Spleen (tissue), 11 donors: ENCODE measurements around the gene IQCC. TPM values are rescaled to one million over a fixed set of nuclear protein-coding genes. Genes with fewer than 3 reads are reported as not detected.

Experiments
- DNase-seq: peaks from one replicate; pipeline ENCODE4 v3.0.0-alpha.2; 2020
- H3K27ac ChIP-seq, 8 donors: fragments of 200-600 bp; sonication (generic) in 7 of 8; 1 replicate in 4 of 8; 2 replicates in 4 of 8; pipeline versions ENCODE4 v1.5.0 to v1.8.0; 2016 to 2021; ENCODE audit warnings: inconsistent platforms in 4 of 8, mild to moderate bottlenecking in 4 of 8, moderate library complexity in 1 of 8
- H3K27me3 ChIP-seq, 7 donors: fragments of 200-600 bp; sonication (generic) in 6 of 7; replicated peaks in 1 of 7; 1 replicate in 4 of 7; 2 replicates in 3 of 7; pipeline versions ENCODE4 v1.5.0 to v1.8.0; 2016 to 2021; ENCODE audit warnings: inconsistent platforms in 3 of 7, mild to moderate bottlenecking in 1 of 7
- H3K36me3 ChIP-seq, 6 donors: fragments of 200-600 bp; sonication (generic) in 5 of 6; 1 replicate in 4 of 6; 2 replicates in 2 of 6; pipeline versions ENCODE4 v1.5.0 to v1.8.0; 2016 to 2021; ENCODE audit warnings: inconsistent platforms in 2 of 6
- H3K4me1 ChIP-seq, 6 donors: fragments of 200-600 bp; sonication (generic) in 5 of 6; 1 replicate in 3 of 6; 2 replicates in 3 of 6; pipeline versions ENCODE4 v1.5.0 to v1.8.0; 2016 to 2021; ENCODE audit warnings: inconsistent platforms in 3 of 6
- H3K4me3 ChIP-seq, 8 donors: fragments of 200-600 bp; sonication (generic) in 7 of 8; 1 replicate in 4 of 8; 2 replicates in 4 of 8; pipeline versions ENCODE4 v1.5.0 to v1.8.0; 2016 to 2021; ENCODE audit warnings: inconsistent platforms in 4 of 8, mild to moderate bottlenecking in 4 of 8, moderate library complexity in 2 of 8
- H3K9me3 ChIP-seq, 8 donors: fragments of 200-600 bp; sonication (generic) in 7 of 8; 1 replicate in 4 of 8; 2 replicates in 4 of 8; pipeline versions ENCODE4 v1.5.0 to v1.8.0; 2016 to 2021; ENCODE audit warnings: inconsistent platforms in 4 of 8
- POLR2A ChIP-seq, 3 donors: fragments of 450-650 bp; IDR thresholded peaks; one replicate each; pipeline ENCODE4 v1.5.1; 2017; ENCODE audit warnings: antibody characterized with exemption in 3 of 3, mild to moderate bottlenecking in 1 of 3
- POLR2AphosphoS5 ChIP-seq, 3 donors: sonication (generic); formaldehyde crosslinking; IDR thresholded peaks; one replicate each; pipeline ENCODE4 v1.5.1; 2017; ENCODE audit warnings: antibody characterized with exemption in 3 of 3
- WGBS, 5 donors: extraction: QIAGEN DNeasy Blood & Tissue Kit in 3 of 5; methylation state at CpG; one replicate each; pipeline versions ENCODE4 v1.1.5 to v1.1.7; 2013 to 2018; 5-methylcytosine and 5-hydroxymethylcytosine counted together
- intact Hi-C: fragments of 100-400 bp; cut with DNase I; formaldehyde crosslinking; loops from one replicate; pipeline ENCODE4 v1.15.0; 2023; ENCODE audit warnings: low total_unique reads
- polyA plus RNA-seq, 3 donors: library from polyadenylated mRNA; stranded (reverse); fragments of 200-250 nt; gene quantifications; one replicate each; pipeline ENCODE4 v1.2.1, GENCODE V29; 2013
- total RNA-seq, 7 donors: library from RNA; depleted of rRNA in 3 of 7; stranded (reverse); fragments of >200 nt in 3 of 7; fragmentation: NEBNext Ultra II Directional in 4 of 7; extraction: Animal tissue kit (Norgen Biotek cat#: 25700) in 4 of 7; gene quantifications; one replicate each; pipeline versions ENCODE4 v1.1.0 to v1.2.1, GENCODE V29; 2016 to 2021
- TF ChIP-seq, protein P1 (sequence below), 11 experiments: fragments of 200-600 bp in 7 of 11; fragments of 450-650 bp in 4 of 11; sonication (generic) in 4 of 11; IDR thresholded peaks in 8 of 11; conservative IDR thresholded peaks in 3 of 11; 1 replicate in 7 of 11; 2 replicates in 4 of 11; pipeline versions ENCODE4 v1.4.0 to v1.8.0; 2016 to 2021; ENCODE audit warnings: antibody characterized with exemption in 11 of 11, inconsistent platforms in 4 of 11, mild to moderate bottlenecking in 1 of 11
- donor health status: healthy with polysubstance abuse.
- donor health status: DM: no; HTN: no; CAD: no; lungs with moderate emphysema.
- donor health status: DM: no; HTN: no; CAD: no.
- donor health status: Bipolar disorder and iron deficiency.
- donor health status: healthy.
- donor health status: DM: no; HTN: no; CAD: no.
- donor health status: DM: yes; HTN: yes; CAD: no.

IQCC gene
- total and polyA plus RNA-seq, 10 donors = 1.2 to 2.4 (median 1.7) TPM

DNA sequence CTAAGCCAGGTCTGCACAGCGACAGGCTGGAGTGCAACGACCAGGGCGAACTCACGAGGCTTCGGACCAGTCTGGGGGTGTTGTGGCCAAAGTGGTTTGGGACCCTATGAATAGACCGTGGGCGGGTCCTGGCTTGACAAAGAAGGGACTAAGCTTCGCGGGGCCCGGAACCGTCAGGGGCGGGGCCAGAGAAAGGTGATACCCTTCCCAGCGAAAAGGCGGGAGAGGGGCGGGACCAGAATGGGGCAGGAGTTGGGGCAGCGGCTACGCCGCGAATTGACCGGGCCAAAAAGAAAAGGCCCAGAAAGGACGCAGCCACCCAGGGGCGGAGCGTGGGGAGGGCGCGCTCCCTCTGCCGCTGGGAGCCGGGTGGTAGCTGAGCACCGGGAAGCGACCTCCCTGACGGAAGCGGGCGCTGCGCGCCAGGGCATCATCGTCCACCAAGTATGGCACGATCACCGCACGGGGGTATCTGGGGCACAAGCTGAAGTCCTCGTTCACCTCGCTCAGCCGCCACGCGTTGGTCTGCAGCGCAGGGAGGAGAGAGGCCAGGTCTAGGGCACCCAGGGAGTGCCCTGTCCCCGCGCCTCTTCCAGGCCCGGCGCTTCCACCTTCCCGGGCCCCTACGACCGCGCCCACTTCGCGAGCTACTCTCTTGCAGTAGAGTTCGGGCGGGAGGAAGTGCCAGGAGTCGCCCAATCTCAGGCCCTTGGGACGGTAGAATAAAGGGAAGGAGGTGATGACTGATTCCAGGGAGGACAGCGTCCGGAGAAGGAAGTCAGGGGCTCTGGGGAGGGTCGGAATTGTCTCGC is 34.9 kb downstream of the IQCC start:
- no peak for TF ChIP-seq POLR2A (IDR thresholded peaks at IDR 0.05)
- peak; percentile 78 to 85 (median 82) for TF ChIP-seq POLR2AphosphoS5 (IDR thresholded peaks at IDR 0.05)
- TF ChIP-seq, protein P1, sequence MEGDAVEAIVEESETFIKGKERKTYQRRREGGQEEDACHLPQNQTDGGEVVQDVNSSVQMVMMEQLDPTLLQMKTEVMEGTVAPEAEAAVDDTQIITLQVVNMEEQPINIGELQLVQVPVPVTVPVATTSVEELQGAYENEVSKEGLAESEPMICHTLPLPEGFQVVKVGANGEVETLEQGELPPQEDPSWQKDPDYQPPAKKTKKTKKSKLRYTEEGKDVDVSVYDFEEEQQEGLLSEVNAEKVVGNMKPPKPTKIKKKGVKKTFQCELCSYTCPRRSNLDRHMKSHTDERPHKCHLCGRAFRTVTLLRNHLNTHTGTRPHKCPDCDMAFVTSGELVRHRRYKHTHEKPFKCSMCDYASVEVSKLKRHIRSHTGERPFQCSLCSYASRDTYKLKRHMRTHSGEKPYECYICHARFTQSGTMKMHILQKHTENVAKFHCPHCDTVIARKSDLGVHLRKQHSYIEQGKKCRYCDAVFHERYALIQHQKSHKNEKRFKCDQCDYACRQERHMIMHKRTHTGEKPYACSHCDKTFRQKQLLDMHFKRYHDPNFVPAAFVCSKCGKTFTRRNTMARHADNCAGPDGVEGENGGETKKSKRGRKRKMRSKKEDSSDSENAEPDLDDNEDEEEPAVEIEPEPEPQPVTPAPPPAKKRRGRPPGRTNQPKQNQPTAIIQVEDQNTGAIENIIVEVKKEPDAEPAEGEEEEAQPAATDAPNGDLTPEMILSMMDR (IDR thresholded peaks at IDR 0.05 in 8 of 11, conservative IDR thresholded peaks at IDR 0.05 in 3 of 11) = peak in 8 of 11 experiments; percentile 6 to 59 (median 28)
- Histone ChIP-seq H3K27me3 (peaks cover 0 to 22% (median 0%) of the 10 kb centered on the region in 7 donors), H3K9me3 (no peaks in the 10 kb centered on the region), H3K36me3 (no peaks in the 10 kb centered on the region), H3K27ac (peak overlapping the region; percentile 59 to 83 (median 76)), H3K4me1 (peaks cover 7 to 43% (median 34%) of the 10 kb centered on the region in 6 donors), H3K4me3 (peak overlapping the region; percentile 40 to 86 (median 66))
- peak; percentile 88 for DNase-seq
- WGBS, 5 donors = 4 to 8% (median 6%) methylated on average over 47 to 62 of the region's 62 CpGs
- intact Hi-C loops = no loop called here

DNA sequence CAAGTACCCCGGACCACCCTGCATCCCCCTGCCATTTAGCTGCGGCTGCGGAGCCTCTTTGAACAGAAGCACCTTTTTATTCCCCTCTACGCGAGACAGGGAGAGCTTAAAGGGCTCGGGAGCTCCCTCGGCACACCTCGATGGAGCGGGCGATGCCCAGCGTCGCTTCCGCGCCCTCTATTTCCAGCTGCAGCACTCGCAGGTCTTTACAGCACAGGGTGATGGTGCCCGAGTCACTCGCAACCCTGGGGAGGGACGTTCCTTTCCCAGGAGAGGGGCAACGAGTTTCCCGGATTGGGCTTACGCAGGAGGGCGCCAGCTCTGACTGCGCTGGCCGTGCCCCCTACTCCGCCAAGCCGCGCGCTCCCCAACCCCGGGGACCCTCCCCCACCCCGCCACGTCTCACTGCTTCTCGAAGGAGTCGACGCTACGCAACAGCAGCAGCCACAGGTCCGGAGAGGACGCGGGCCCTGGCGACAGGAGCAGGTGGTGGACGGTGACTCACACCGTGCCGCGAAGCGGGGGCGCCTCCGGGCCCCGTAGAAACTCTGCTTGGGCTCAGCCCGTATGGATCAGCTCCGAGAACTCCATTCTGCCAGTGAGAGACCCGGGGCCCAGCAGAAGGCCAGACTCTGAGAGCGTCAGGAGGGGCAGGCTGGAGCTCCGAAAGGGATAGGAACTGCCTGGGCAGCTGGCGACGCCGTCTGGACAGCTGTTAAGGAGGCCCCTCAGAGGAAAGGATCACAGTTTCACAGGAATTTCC is 35.7 kb downstream of the IQCC start:
- Histone ChIP-seq H3K4me1 (peaks cover 7 to 43% (median 34%) of the 10 kb centered on the region in 6 donors), H3K4me3 (peak overlapping the region; percentile 40 to 86 (median 66)), H3K27me3 (peaks cover 0 to 22% (median 0%) of the 10 kb centered on the region in 7 donors), H3K27ac (peak overlapping the region; percentile 59 to 83 (median 76)), H3K9me3 (no peaks in the 10 kb centered on the region), H3K36me3 (no peaks in the 10 kb centered on the region)
- TF ChIP-seq POLR2A (IDR thresholded peaks at IDR 0.05) = no peak
- TF ChIP-seq, protein P1 (IDR thresholded peaks at IDR 0.05 in 8 of 11, conservative IDR thresholded peaks at IDR 0.05 in 3 of 11) = peak in 1 of 11 experiments; percentile 1
- peak in 2 of 3 donors; percentile 44 to 49 for TF ChIP-seq POLR2AphosphoS5 (IDR thresholded peaks at IDR 0.05)
- DNase-seq = peak; percentile 85
- WGBS, 5 donors = 2 to 4% (median 2%) methylated on average over 32 to 55 of the region's 55 CpGs
- intact Hi-C loops = no loop called here

DNA sequence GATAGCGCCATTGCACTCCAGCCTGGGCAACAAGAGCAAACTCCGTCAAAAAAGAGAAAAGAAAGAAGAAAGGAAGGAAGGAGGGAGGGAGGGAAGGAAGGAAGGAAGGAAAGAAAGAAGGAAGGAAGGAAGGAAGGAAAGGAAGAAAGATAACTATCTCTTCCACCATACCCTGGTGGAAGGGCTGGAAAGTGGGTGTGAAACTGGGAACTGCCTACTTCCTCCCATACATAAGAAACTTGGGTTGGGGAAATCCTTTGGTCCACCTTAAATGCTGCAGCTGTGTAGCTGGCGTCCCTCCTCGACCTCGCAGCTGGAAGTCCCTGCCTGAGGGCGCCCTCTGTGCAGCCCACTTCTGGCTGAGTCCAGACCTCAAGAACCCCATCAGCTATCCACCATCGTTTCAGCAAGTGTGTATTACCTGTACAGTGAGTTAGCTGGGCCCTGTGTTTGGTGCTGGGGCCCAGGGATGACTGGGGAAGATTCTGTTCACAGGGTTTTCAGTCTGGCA is 36.9 kb downstream of the IQCC start:
- H3K36me3 ChIP-seq = no peaks in the 10 kb centered on the region
- no peak for TF ChIP-seq POLR2A (IDR thresholded peaks at IDR 0.05)
- TF ChIP-seq, protein P1 (IDR thresholded peaks at IDR 0.05 in 8 of 11, conservative IDR thresholded peaks at IDR 0.05 in 3 of 11) = no peak
- TF ChIP-seq POLR2AphosphoS5 (IDR thresholded peaks at IDR 0.05) = peak in 2 of 3 donors; percentile 8 to 54
- H3K9me3 ChIP-seq = no peaks in the 10 kb centered on the region
- 26 to 36% (median 28%) methylated on average over 7 of the region's 7 CpGs for WGBS, 5 donors
- peak overlapping the region in 1 of 8 donors; percentile 4 for H3K4me3 ChIP-seq
- H3K27ac ChIP-seq = peak overlapping the region in 1 of 8 donors; percentile 33
- peaks cover 11 to 53% (median 41%) of the 10 kb centered on the region in 6 donors for H3K4me1 ChIP-seq
- peaks cover 0 to 22% (median 0%) of the 10 kb centered on the region in 7 donors for H3K27me3 ChIP-seq
- intact Hi-C loops = no loop called here
- DNase-seq = no peak
